Gastroesophageal sphincter (tissue), 3 donors: ENCODE results near the gene MAPK7.

ENCODE experiments used
- POLR2AphosphoS5 ChIP-seq: sonication (generic); formaldehyde crosslinking; IDR thresholded peaks from one replicate; pipeline ENCODE4 v1.6.1; 2017; ENCODE audit warnings: antibody characterized with exemption
- TF ChIP-seq, protein P1 (sequence below), 4 experiments: fragments of 200-600 bp in 2 of 4; fragments of 450-650 bp in 2 of 4; sonication (generic) in 1 of 4; IDR thresholded peaks; one replicate each; pipeline ENCODE4 v1.5.1; 2017 to 2019; ENCODE audit warnings: antibody characterized with exemption in 4 of 4, mild to moderate bottlenecking in 2 of 4, moderate library complexity in 2 of 4

DNA sequence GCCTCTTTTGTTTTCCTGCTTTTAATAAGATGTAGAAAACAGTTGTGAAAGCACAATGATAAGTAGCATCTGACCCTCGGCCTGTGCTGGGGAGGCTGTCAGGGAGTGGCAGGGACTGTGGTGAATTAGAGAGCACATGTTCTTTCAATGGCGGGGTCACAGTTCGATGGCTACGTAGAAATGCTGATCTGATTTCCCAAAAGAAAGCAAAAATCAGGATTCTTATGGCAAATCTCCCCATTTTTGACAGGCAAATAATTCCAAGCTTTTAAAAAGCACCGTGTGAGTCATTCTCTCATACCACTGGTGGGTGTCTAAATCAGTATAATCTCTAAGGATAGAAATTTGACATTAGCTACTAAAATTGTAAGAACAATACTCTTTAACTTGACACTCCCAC is 4.2 kb upstream of the MAPK7 start:
- TF ChIP-seq, protein P1, sequence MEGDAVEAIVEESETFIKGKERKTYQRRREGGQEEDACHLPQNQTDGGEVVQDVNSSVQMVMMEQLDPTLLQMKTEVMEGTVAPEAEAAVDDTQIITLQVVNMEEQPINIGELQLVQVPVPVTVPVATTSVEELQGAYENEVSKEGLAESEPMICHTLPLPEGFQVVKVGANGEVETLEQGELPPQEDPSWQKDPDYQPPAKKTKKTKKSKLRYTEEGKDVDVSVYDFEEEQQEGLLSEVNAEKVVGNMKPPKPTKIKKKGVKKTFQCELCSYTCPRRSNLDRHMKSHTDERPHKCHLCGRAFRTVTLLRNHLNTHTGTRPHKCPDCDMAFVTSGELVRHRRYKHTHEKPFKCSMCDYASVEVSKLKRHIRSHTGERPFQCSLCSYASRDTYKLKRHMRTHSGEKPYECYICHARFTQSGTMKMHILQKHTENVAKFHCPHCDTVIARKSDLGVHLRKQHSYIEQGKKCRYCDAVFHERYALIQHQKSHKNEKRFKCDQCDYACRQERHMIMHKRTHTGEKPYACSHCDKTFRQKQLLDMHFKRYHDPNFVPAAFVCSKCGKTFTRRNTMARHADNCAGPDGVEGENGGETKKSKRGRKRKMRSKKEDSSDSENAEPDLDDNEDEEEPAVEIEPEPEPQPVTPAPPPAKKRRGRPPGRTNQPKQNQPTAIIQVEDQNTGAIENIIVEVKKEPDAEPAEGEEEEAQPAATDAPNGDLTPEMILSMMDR (IDR thresholded peaks at IDR 0.05) = no peak
- no peak for TF ChIP-seq POLR2AphosphoS5
